OCI-LY1 (cell line): ENCODE data around the gene ARHGEF28.

Experiments
- CTCF ChIP-seq: fragments of 200-600 bp; sonication (generic), shearing (Covaris generic); IDR thresholded peaks from 2 replicates; pipeline ENCODE4 v1.5.1; 2017; ENCODE audit warnings: mild to moderate bottlenecking, antibody characterized with exemption, low read length, moderate library complexity, mixed read lengths
- EZH2 ChIP-seq: fragments of 200-600 bp; sonication (generic), shearing (Covaris generic); IDR thresholded peaks from 2 replicates; pipeline ENCODE4 v1.8.0; 2017; ENCODE audit warnings: borderline replicate concordance, mixed run types, mild to moderate bottlenecking, antibody characterized with exemption, low read length, moderate library complexity, mixed read lengths

- no peak for TF ChIP-seq CTCF
- no peak for TF ChIP-seq EZH2
Observed at GRCh38 chr5:73805449-73805848, 179.5 kb downstream of the ARHGEF28 start.
